Endothelial cell of umbilical vein (primary cell): Measurements from ENCODE around the gene NR2F6.

Source experiments
- CTCF ChIP-seq, 2 donors: IDR thresholded peaks; 1 replicate in 1 of 2; 2 replicates in 1 of 2; pipeline ENCODE4 v1.5.1; 2011; ENCODE audit warnings: low read length in 2 of 2, mild to moderate bottlenecking in 2 of 2, moderate library complexity in 2 of 2, control low read depth in 1 of 2, inconsistent platforms in 1 of 2, low read depth in 1 of 2; ENCODE audit not compliant: insufficient read depth in 1 of 2; ENCODE audit errors: extremely low read depth in 1 of 2
- EZH2 ChIP-seq: IDR thresholded peaks from 2 replicates; pipeline ENCODE4 v1.6.1; 2012; ENCODE audit warnings: borderline replicate concordance, low read depth, mild to moderate bottlenecking, moderate library complexity, low read length, inconsistent platforms; ENCODE audit not compliant: severe bottlenecking
- FOS ChIP-seq: IDR thresholded peaks from 2 replicates; pipeline ENCODE4 v1.6.1; 2011; ENCODE audit warnings: mild to moderate bottlenecking, low read length, moderate library complexity, borderline replicate concordance; ENCODE audit not compliant: insufficient read depth
- JUN ChIP-seq: IDR thresholded peaks from 2 replicates; pipeline ENCODE4 v1.6.1; 2011; ENCODE audit warnings: borderline replicate concordance, low read depth; ENCODE audit not compliant: insufficient read length, insufficient read depth
- MAX ChIP-seq: IDR thresholded peaks from 2 replicates; pipeline ENCODE4 v1.6.1; 2011; ENCODE audit not compliant: insufficient read depth, insufficient read length
- MYC ChIP-seq: IDR thresholded peaks from one replicate; pipeline ENCODE4 v1.6.1; 2011; ENCODE audit warnings: mild to moderate bottlenecking, low read depth, low read length
- POLR2A ChIP-seq: IDR thresholded peaks from 2 replicates; pipeline ENCODE4 v1.6.1; 2012; ENCODE audit warnings: low read depth, mild to moderate bottlenecking, control low read depth, low read length
- POLR2AphosphoS5 ChIP-seq: IDR thresholded peaks from 2 replicates; pipeline ENCODE4 v1.6.1; 2012; ENCODE audit warnings: low read depth, mild to moderate bottlenecking, control low read depth, low read length, moderate library complexity; ENCODE audit not compliant: insufficient read depth

DNA sequence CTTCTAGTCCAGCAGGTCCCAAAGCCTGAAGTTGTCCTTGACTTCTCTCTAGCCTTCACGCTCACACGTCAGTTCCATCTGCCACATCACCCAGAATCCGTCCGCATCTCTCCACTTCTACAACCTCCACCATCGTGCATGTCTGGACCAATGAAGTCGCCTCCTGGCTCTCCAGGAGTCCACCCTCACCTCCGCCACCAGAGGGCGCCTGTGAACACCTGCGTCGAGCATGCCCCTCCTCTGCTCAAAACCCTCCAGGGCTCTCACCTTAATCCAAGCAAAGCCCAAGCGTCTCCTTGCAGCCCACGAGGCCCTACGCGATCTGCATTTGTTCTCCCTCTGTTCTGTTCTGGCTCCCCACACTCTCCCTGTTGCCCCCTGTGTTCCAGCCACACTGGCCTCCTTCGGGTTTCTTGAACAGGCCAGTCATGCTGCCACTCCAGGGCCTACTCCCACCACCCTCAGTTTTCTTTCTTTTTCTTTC, 15.2 kb upstream of the NR2F6 start:
- TF ChIP-seq CTCF (IDR thresholded peaks at IDR 0.05; ENCODE audit: extremely low read depth in 1 of 2, insufficient read depth in 1 of 2, low read depth in 1 of 2, low read length in 2 of 2) (peak; percentile 93 to 97), POLR2AphosphoS5 (no peak), POLR2A (no peak), MAX (no peak), JUN (no peak), MYC (no peak), EZH2 (no peak), FOS (no peak)
